ENCODE results near the gene ATCAY. TPM values are rescaled to one million over a fixed set of nuclear protein-coding genes. Genes with fewer than 3 reads are reported as not detected.

ATCAY gene
- total and polyA plus RNA-seq, 2 of the 13 experiments (the other 11 are each of a cell fraction or from before 2014, with no cell fraction given): not detected

GRCh38 chr19:3968556-3969434 is 88.3 kb downstream of the ATCAY start (continued):
- TF ChIP-seq ZNF543 (CRISPR knock-in tag; IDR thresholded peaks at IDR 0.05): no peak
- TF ChIP-seq ZNF883 (CRISPR knock-in tag; IDR thresholded peaks at IDR 0.05; ENCODE audit: not compliant biosample characterization): no peak
- no peak for TF ChIP-seq ADNP (CRISPR knock-in tag; IDR thresholded peaks at IDR 0.05)
- TF ChIP-seq DDIT3 (CRISPR knock-in tag; IDR thresholded peaks at IDR 0.05): no peak
- TF ChIP-seq YY1 (IDR thresholded peaks at IDR 0.05; ENCODE audit: insufficient read depth, insufficient replicate concordance, low read depth, low read length): no peak
- no peak for TF ChIP-seq REST (IDR thresholded peaks at IDR 0.05; ENCODE audit: borderline replicate concordance in 1 of 2, low read depth in 1 of 2, low read length in 2 of 2)
- peak; percentile 68 for TF ChIP-seq PHF21A (CRISPR knock-in tag; IDR thresholded peaks at IDR 0.05)
- TF ChIP-seq, protein P1, sequence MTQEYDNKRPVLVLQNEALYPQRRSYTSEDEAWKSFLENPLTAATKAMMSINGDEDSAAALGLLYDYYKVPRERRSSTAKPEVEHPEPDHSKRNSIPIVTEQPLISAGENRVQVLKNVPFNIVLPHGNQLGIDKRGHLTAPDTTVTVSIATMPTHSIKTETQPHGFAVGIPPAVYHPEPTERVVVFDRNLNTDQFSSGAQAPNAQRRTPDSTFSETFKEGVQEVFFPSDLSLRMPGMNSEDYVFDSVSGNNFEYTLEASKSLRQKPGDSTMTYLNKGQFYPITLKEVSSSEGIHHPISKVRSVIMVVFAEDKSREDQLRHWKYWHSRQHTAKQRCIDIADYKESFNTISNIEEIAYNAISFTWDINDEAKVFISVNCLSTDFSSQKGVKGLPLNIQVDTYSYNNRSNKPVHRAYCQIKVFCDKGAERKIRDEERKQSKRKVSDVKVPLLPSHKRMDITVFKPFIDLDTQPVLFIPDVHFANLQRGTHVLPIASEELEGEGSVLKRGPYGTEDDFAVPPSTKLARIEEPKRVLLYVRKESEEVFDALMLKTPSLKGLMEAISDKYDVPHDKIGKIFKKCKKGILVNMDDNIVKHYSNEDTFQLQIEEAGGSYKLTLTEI (CRISPR knock-in tag; conservative IDR thresholded peaks at IDR 0.05): no peak
- TF ChIP-seq U2AF2 (IDR thresholded peaks at IDR 0.05; ENCODE audit: low read depth, low read length): no peak
- TF ChIP-seq, protein P2, sequence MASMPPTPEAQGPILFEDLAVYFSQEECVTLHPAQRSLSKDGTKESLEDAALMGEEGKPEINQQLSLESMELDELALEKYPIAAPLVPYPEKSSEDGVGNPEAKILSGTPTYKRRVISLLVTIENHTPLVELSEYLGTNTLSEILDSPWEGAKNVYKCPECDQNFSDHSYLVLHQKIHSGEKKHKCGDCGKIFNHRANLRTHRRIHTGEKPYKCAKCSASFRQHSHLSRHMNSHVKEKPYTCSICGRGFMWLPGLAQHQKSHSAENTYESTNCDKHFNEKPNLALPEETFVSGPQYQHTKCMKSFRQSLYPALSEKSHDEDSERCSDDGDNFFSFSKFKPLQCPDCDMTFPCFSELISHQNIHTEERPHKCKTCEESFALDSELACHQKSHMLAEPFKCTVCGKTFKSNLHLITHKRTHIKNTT (CRISPR knock-in tag; IDR thresholded peaks at IDR 0.05): no peak
- no peak for TF ChIP-seq KLF13 (CRISPR knock-in tag; IDR thresholded peaks at IDR 0.05)
- TF ChIP-seq CBX1 (IDR thresholded peaks at IDR 0.05; ENCODE audit: low read depth): no peak
- TF ChIP-seq, protein P3, sequence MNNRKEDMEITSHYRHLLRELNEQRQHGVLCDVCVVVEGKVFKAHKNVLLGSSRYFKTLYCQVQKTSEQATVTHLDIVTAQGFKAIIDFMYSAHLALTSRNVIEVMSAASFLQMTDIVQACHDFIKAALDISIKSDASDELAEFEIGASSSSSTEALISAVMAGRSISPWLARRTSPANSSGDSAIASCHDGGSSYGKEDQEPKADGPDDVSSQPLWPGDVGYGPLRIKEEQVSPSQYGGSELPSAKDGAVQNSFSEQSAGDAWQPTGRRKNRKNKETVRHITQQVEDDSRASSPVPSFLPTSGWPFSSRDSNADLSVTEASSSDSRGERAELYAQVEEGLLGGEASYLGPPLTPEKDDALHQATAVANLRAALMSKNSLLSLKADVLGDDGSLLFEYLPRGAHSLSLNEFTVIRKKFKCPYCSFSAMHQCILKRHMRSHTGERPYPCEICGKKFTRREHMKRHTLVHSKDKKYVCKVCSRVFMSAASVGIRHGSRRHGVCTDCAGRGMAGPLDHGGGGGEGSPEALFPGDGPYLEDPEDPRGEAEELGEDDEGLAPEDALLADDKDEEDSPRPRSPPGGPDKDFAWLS (CRISPR knock-in tag; IDR thresholded peaks at IDR 0.05; ENCODE audit: borderline replicate concordance): no peak
- TF ChIP-seq, protein P4, sequence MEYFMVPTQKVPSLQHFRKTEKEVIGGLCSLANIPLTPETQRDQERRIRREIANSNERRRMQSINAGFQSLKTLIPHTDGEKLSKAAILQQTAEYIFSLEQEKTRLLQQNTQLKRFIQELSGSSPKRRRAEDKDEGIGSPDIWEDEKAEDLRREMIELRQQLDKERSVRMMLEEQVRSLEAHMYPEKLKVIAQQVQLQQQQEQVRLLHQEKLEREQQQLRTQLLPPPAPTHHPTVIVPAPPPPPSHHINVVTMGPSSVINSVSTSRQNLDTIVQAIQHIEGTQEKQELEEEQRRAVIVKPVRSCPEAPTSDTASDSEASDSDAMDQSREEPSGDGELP (IDR thresholded peaks at IDR 0.05; ENCODE audit: borderline replicate concordance, low read depth): peak; percentile 84; the same call in 1 of the 2 replicates
- TF ChIP-seq, protein P5, sequence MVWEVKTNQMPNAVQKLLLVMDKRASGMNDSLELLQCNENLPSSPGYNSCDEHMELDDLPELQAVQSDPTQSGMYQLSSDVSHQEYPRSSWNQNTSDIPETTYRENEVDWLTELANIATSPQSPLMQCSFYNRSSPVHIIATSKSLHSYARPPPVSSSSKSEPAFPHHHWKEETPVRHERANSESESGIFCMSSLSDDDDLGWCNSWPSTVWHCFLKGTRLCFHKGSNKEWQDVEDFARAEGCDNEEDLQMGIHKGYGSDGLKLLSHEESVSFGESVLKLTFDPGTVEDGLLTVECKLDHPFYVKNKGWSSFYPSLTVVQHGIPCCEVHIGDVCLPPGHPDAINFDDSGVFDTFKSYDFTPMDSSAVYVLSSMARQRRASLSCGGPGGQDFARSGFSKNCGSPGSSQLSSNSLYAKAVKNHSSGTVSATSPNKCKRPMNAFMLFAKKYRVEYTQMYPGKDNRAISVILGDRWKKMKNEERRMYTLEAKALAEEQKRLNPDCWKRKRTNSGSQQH (CRISPR knock-in tag; IDR thresholded peaks at IDR 0.05; ENCODE audit: low read depth): no peak
- no peak for TF ChIP-seq NR1H2 (CRISPR knock-in tag; IDR thresholded peaks at IDR 0.05; ENCODE audit: borderline replicate concordance, low read depth)
- peak; percentile 96 for TF ChIP-seq FOXA3 (CRISPR knock-in tag; IDR thresholded peaks at IDR 0.05)
